Neural cell (in vitro differentiated cells): Measurements from ENCODE around the gene ADTRP. TPM values are rescaled to one million over a fixed set of nuclear protein-coding genes. Genes with fewer than 3 reads are reported as not detected.

ENCODE experiments used
- H2AFZ ChIP-seq: fragments of 200-600, 300-800 bp; sonication (generic), shearing (Covaris generic); 2 replicates; pipeline ENCODE4 v1.6.0; 2014; ENCODE audit warnings: low read depth, mild to moderate bottlenecking, antibody characterized with exemption, low read length, moderate library complexity
- H3F3A ChIP-seq: fragments of 200-600 bp; shearing (Covaris generic); 2 replicates; pipeline ENCODE4 v1.6.1; 2016; ENCODE audit warnings: mild to moderate bottlenecking, moderate library complexity, mixed read lengths, antibody characterized with exemption, low read length; ENCODE audit not compliant: insufficient read depth, poor library complexity, severe bottlenecking
- H3K27ac ChIP-seq: fragments of 200-600, 300-800 bp; sonication (generic), shearing (Covaris generic); 2 replicates; pipeline ENCODE4 v1.5.1; 2014; ENCODE audit warnings: mild to moderate bottlenecking, low read length, moderate library complexity
- H3K27me3 ChIP-seq: fragments of 300-800, 200-600 bp; sonication (generic), shearing (Covaris generic); 2 replicates; pipeline ENCODE4 v1.6.0; 2014; ENCODE audit warnings: mild to moderate bottlenecking, low read depth, low read length, moderate library complexity; ENCODE audit not compliant: insufficient read depth
- H3K36me3 ChIP-seq: fragments of 300-800, 200-600 bp; sonication (generic), shearing (Covaris generic); 2 replicates; pipeline ENCODE4 v1.5.1; 2014; ENCODE audit warnings: mild to moderate bottlenecking, antibody characterized with exemption, low read length, moderate library complexity; ENCODE audit not compliant: insufficient read depth
- H3K4me2 ChIP-seq: fragments of 300-800, 200-600 bp; sonication (generic), shearing (Covaris generic); 2 replicates; pipeline ENCODE4 v1.6.0; 2014; ENCODE audit warnings: mild to moderate bottlenecking, low read length
- H3K4me3 ChIP-seq: fragments of 300-800, 200-600 bp; sonication (generic), shearing (Covaris generic); 2 replicates; pipeline ENCODE4 v1.5.1; 2014; ENCODE audit warnings: mild to moderate bottlenecking, low read length, moderate library complexity
- H3K79me2 ChIP-seq: fragments of 200-600 bp; shearing (Covaris generic); replicated peaks from 2 replicates; pipeline ENCODE4 v1.6.0; 2014; ENCODE audit warnings: mild to moderate bottlenecking, low read length, moderate library complexity; ENCODE audit not compliant: insufficient read depth
- H3K9ac ChIP-seq: fragments of 300-800, 200-600 bp; sonication (generic), shearing (Covaris generic); 2 replicates; pipeline ENCODE4 v1.6.1; 2016; ENCODE audit warnings: mild to moderate bottlenecking, low read length, mixed read lengths
- H3K9me2 ChIP-seq: fragments of 200-600 bp; shearing (Covaris generic); 2 replicates; pipeline ENCODE4 v1.6.1; 2016; ENCODE audit warnings: mild to moderate bottlenecking, low read length, mixed read lengths; ENCODE audit not compliant: insufficient read depth
- H3K9me3 ChIP-seq: fragments of 200-600, 300-800 bp; sonication (generic), shearing (Covaris generic); 2 replicates; pipeline ENCODE4 v1.6.1; 2016; ENCODE audit warnings: mild to moderate bottlenecking, mixed run types, low read length, moderate library complexity, mixed read lengths
- H4K20me1 ChIP-seq: fragments of 200-600 bp; shearing (Covaris generic); 2 replicates; pipeline ENCODE4 v1.6.1; 2016; ENCODE audit warnings: mild to moderate bottlenecking, mixed run types; ENCODE audit not compliant: insufficient read depth
- EP300 ChIP-seq: fragments of 450-650 bp; conservative IDR thresholded peaks from 2 replicates; pipeline ENCODE4 v1.6.1; 2014; ENCODE audit warnings: antibody characterized with exemption, mild to moderate bottlenecking, moderate library complexity; ENCODE audit not compliant: poor library complexity, severe bottlenecking
- EZH2 ChIP-seq: fragments of 200-600, 300-800 bp; shearing (Covaris generic), sonication (generic); IDR thresholded peaks from 2 replicates; pipeline ENCODE4 v1.6.1; 2014; ENCODE audit warnings: antibody characterized with exemption, low read length, borderline replicate concordance, mild to moderate bottlenecking; ENCODE audit not compliant: insufficient read depth, poor library complexity, severe bottlenecking
- MXI1 ChIP-seq: fragments of 450-650 bp; conservative IDR thresholded peaks from 2 replicates; pipeline ENCODE4 v1.6.1; 2014; ENCODE audit warnings: antibody characterized with exemption, mild to moderate bottlenecking; ENCODE audit not compliant: poor library complexity, severe bottlenecking
- POLR2AphosphoS5 ChIP-seq: IDR thresholded peaks from 2 replicates; pipeline ENCODE4 v1.6.1; 2012
- RAD21 ChIP-seq: fragments of 450-650 bp; conservative IDR thresholded peaks from 2 replicates; pipeline ENCODE4 v1.6.1; 2014; ENCODE audit warnings: antibody characterized with exemption, mild to moderate bottlenecking, moderate library complexity
- SMC3 ChIP-seq: fragments of 450-650 bp; conservative IDR thresholded peaks from 2 replicates; pipeline ENCODE4 v1.6.1; 2014; ENCODE audit warnings: antibody characterized with exemption, mild to moderate bottlenecking, moderate library complexity; ENCODE audit not compliant: poor library complexity
- TAF1 ChIP-seq: IDR thresholded peaks from 2 replicates; pipeline ENCODE4 v1.6.1; 2012; ENCODE audit warnings: low read depth
- polyA plus RNA-seq: library from polyadenylated mRNA; depleted of rRNA; stranded (reverse); fragments of >200 nt; gene quantifications from 2 replicates; pipeline ENCODE4 v1.2.3, GENCODE V29; 2014
- TF ChIP-seq, protein P1 (sequence below): fragments of 450-650 bp; IDR thresholded peaks from 2 replicates; pipeline ENCODE4 v1.5.1; 2014; ENCODE audit warnings: antibody characterized with exemption, mild to moderate bottlenecking, moderate library complexity; ENCODE audit not compliant: poor library complexity, severe bottlenecking
- TF ChIP-seq, protein P2 (sequence below): IDR thresholded peaks from 2 replicates; pipeline ENCODE4 v1.6.1; 2012; ENCODE audit warnings: borderline replicate concordance

ADTRP gene
- polyA plus RNA-seq, 1 donor from 2014 or later = not detected

DNA sequence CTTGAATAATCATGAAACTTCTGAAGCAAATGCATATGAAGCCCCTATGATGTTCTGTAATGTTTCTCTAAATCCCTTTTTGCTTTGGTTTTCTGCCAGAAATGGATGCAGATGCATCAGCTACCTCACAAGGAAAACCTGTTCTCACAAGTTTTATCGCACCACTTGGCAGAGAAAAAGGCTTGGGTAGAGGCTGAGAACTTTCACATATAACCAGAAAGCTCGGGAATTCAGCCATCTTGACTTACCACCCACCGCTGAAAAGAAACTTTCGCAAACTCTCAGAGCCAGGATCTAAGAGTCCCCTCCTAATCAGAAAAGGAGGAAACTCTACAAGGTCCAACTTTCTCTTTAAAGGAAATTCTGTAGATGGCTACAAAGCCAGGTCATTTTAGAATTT lies 36.2 kb upstream of the ADTRP start:
- H2AFZ ChIP-seq = no peak overlapping the region
- H3K9me2 ChIP-seq = no peaks in the 10 kb centered on the region
- H3F3A ChIP-seq = no peaks in the 10 kb centered on the region
- no peaks in the 10 kb centered on the region for H4K20me1 ChIP-seq
- no peak overlapping the region for H3K27ac ChIP-seq
- H3K36me3 ChIP-seq = no peaks in the 10 kb centered on the region
- H3K79me2 ChIP-seq = no peaks in the 10 kb centered on the region
- no peaks in the 10 kb centered on the region for H3K9me3 ChIP-seq
- no peak overlapping the region for H3K9ac ChIP-seq
- no peak for TF ChIP-seq SMC3
- no peak for TF ChIP-seq EZH2
- TF ChIP-seq RAD21 = no peak
- TF ChIP-seq, protein P1, sequence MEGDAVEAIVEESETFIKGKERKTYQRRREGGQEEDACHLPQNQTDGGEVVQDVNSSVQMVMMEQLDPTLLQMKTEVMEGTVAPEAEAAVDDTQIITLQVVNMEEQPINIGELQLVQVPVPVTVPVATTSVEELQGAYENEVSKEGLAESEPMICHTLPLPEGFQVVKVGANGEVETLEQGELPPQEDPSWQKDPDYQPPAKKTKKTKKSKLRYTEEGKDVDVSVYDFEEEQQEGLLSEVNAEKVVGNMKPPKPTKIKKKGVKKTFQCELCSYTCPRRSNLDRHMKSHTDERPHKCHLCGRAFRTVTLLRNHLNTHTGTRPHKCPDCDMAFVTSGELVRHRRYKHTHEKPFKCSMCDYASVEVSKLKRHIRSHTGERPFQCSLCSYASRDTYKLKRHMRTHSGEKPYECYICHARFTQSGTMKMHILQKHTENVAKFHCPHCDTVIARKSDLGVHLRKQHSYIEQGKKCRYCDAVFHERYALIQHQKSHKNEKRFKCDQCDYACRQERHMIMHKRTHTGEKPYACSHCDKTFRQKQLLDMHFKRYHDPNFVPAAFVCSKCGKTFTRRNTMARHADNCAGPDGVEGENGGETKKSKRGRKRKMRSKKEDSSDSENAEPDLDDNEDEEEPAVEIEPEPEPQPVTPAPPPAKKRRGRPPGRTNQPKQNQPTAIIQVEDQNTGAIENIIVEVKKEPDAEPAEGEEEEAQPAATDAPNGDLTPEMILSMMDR = no peak
- TF ChIP-seq TAF1 = no peak
- no peak for TF ChIP-seq EP300
- TF ChIP-seq POLR2AphosphoS5 = no peak
- TF ChIP-seq, protein P2, sequence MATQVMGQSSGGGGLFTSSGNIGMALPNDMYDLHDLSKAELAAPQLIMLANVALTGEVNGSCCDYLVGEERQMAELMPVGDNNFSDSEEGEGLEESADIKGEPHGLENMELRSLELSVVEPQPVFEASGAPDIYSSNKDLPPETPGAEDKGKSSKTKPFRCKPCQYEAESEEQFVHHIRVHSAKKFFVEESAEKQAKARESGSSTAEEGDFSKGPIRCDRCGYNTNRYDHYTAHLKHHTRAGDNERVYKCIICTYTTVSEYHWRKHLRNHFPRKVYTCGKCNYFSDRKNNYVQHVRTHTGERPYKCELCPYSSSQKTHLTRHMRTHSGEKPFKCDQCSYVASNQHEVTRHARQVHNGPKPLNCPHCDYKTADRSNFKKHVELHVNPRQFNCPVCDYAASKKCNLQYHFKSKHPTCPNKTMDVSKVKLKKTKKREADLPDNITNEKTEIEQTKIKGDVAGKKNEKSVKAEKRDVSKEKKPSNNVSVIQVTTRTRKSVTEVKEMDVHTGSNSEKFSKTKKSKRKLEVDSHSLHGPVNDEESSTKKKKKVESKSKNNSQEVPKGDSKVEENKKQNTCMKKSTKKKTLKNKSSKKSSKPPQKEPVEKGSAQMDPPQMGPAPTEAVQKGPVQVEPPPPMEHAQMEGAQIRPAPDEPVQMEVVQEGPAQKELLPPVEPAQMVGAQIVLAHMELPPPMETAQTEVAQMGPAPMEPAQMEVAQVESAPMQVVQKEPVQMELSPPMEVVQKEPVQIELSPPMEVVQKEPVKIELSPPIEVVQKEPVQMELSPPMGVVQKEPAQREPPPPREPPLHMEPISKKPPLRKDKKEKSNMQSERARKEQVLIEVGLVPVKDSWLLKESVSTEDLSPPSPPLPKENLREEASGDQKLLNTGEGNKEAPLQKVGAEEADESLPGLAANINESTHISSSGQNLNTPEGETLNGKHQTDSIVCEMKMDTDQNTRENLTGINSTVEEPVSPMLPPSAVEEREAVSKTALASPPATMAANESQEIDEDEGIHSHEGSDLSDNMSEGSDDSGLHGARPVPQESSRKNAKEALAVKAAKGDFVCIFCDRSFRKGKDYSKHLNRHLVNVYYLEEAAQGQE = no peak
- TF ChIP-seq MXI1 = no peak
- H3K27me3 ChIP-seq = no peaks in the 10 kb centered on the region
- H3K4me3 ChIP-seq = no peak overlapping the region
- no peak overlapping the region for H3K4me2 ChIP-seq

DNA sequence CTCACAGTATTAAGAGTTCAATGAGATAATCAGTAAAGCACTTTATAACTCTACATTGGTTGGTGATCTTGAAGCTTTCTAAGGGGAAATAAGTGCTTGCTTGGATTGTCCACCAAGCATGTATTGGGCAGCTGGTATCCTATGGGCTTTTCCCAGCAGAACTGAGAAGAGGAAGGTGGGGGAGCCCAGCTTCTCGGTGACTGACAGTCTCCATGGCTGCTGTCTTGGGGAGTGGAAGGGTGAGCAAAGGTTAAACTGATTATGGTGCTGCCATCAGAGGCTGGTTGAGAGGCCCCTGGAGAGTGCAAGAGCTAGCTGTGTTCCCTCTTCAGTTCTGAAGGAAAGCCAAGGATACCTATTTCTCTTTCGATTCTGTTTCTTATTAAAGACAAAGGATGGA lies 35.5 kb upstream of the ADTRP start:
- Histone ChIP-seq H3K27me3 (no peaks in the 10 kb centered on the region), H3K4me3 (no peak overlapping the region), H3K36me3 (no peaks in the 10 kb centered on the region), H3K27ac (no peak overlapping the region), H3K4me2 (no peak overlapping the region), H3K9me2 (no peaks in the 10 kb centered on the region), H3F3A (no peaks in the 10 kb centered on the region), H3K9me3 (no peaks in the 10 kb centered on the region), H3K9ac (no peak overlapping the region), H3K79me2 (no peaks in the 10 kb centered on the region), H4K20me1 (no peaks in the 10 kb centered on the region), H2AFZ (no peak overlapping the region)
- TF ChIP-seq MXI1 (no peak), RAD21 (no peak), EP300 (no peak), POLR2AphosphoS5 (no peak), TAF1 (no peak), EZH2 (no peak), SMC3 (no peak)
- TF ChIP-seq, protein P1 = no peak
- TF ChIP-seq, protein P2 = no peak
